ENCODE results near the gene ABCC2. TPM values are rescaled to one million over a fixed set of nuclear protein-coding genes. Genes with fewer than 3 reads are reported as not detected.

The ABCC2 gene
- total and polyA plus RNA-seq, 9 of the 15 experiments (the other 6 are each of a cell fraction or from before 2014, with no cell fraction given): 0.03 to 0.18 (median 0.10) TPM; not detected in 1

DNA sequence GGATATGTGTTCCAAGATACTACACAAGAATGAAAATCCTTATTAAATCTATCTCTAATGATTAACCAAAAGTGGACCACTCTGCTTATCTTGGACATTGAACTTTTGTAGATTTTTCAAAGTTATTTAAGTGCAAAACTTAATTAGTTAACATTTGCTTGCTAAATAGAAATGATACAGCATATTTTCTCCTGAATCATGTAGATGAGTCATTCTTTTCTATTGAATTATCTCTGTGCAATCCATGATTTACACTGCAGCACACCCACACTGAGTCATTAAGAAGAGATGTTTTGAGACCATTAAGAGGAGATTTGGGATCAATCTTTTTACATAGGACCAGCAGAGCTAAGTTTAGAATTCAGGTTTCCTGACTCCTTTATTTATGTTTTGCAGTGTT lies 6.6 kb upstream of the ABCC2 start (continued):
- TF ChIP-seq, protein P1, sequence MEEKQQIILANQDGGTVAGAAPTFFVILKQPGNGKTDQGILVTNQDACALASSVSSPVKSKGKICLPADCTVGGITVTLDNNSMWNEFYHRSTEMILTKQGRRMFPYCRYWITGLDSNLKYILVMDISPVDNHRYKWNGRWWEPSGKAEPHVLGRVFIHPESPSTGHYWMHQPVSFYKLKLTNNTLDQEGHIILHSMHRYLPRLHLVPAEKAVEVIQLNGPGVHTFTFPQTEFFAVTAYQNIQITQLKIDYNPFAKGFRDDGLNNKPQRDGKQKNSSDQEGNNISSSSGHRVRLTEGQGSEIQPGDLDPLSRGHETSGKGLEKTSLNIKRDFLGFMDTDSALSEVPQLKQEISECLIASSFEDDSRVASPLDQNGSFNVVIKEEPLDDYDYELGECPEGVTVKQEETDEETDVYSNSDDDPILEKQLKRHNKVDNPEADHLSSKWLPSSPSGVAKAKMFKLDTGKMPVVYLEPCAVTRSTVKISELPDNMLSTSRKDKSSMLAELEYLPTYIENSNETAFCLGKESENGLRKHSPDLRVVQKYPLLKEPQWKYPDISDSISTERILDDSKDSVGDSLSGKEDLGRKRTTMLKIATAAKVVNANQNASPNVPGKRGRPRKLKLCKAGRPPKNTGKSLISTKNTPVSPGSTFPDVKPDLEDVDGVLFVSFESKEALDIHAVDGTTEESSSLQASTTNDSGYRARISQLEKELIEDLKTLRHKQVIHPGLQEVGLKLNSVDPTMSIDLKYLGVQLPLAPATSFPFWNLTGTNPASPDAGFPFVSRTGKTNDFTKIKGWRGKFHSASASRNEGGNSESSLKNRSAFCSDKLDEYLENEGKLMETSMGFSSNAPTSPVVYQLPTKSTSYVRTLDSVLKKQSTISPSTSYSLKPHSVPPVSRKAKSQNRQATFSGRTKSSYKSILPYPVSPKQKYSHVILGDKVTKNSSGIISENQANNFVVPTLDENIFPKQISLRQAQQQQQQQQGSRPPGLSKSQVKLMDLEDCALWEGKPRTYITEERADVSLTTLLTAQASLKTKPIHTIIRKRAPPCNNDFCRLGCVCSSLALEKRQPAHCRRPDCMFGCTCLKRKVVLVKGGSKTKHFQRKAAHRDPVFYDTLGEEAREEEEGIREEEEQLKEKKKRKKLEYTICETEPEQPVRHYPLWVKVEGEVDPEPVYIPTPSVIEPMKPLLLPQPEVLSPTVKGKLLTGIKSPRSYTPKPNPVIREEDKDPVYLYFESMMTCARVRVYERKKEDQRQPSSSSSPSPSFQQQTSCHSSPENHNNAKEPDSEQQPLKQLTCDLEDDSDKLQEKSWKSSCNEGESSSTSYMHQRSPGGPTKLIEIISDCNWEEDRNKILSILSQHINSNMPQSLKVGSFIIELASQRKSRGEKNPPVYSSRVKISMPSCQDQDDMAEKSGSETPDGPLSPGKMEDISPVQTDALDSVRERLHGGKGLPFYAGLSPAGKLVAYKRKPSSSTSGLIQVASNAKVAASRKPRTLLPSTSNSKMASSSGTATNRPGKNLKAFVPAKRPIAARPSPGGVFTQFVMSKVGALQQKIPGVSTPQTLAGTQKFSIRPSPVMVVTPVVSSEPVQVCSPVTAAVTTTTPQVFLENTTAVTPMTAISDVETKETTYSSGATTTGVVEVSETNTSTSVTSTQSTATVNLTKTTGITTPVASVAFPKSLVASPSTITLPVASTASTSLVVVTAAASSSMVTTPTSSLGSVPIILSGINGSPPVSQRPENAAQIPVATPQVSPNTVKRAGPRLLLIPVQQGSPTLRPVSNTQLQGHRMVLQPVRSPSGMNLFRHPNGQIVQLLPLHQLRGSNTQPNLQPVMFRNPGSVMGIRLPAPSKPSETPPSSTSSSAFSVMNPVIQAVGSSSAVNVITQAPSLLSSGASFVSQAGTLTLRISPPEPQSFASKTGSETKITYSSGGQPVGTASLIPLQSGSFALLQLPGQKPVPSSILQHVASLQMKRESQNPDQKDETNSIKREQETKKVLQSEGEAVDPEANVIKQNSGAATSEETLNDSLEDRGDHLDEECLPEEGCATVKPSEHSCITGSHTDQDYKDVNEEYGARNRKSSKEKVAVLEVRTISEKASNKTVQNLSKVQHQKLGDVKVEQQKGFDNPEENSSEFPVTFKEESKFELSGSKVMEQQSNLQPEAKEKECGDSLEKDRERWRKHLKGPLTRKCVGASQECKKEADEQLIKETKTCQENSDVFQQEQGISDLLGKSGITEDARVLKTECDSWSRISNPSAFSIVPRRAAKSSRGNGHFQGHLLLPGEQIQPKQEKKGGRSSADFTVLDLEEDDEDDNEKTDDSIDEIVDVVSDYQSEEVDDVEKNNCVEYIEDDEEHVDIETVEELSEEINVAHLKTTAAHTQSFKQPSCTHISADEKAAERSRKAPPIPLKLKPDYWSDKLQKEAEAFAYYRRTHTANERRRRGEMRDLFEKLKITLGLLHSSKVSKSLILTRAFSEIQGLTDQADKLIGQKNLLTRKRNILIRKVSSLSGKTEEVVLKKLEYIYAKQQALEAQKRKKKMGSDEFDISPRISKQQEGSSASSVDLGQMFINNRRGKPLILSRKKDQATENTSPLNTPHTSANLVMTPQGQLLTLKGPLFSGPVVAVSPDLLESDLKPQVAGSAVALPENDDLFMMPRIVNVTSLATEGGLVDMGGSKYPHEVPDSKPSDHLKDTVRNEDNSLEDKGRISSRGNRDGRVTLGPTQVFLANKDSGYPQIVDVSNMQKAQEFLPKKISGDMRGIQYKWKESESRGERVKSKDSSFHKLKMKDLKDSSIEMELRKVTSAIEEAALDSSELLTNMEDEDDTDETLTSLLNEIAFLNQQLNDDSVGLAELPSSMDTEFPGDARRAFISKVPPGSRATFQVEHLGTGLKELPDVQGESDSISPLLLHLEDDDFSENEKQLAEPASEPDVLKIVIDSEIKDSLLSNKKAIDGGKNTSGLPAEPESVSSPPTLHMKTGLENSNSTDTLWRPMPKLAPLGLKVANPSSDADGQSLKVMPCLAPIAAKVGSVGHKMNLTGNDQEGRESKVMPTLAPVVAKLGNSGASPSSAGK (IDR thresholded peaks at IDR 0.05): no peak
- TF ChIP-seq SP1 (CRISPR knock-in tag; IDR thresholded peaks at IDR 0.05): no peak
- TF ChIP-seq, protein P2, sequence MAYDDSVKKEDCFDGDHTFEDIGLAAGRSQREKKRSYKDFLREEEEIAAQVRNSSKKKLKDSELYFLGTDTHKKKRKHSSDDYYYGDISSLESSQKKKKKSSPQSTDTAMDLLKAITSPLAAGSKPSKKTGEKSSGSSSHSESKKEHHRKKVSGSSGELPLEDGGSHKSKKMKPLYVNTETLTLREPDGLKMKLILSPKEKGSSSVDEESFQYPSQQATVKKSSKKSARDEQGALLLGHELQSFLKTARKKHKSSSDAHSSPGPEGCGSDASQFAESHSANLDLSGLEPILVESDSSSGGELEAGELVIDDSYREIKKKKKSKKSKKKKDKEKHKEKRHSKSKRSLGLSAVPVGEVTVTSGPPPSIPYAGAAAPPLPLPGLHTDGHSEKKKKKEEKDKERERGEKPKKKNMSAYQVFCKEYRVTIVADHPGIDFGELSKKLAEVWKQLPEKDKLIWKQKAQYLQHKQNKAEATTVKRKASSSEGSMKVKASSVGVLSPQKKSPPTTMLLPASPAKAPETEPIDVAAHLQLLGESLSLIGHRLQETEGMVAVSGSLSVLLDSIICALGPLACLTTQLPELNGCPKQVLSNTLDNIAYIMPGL (CRISPR knock-in tag; IDR thresholded peaks at IDR 0.05): no peak
- 0 out of 2 replicates have a peak, but pooled peaks have one; percentile 5 for TF ChIP-seq CBFA2T2 (conservative IDR thresholded peaks at IDR 0.05)
- TF ChIP-seq, protein P3, sequence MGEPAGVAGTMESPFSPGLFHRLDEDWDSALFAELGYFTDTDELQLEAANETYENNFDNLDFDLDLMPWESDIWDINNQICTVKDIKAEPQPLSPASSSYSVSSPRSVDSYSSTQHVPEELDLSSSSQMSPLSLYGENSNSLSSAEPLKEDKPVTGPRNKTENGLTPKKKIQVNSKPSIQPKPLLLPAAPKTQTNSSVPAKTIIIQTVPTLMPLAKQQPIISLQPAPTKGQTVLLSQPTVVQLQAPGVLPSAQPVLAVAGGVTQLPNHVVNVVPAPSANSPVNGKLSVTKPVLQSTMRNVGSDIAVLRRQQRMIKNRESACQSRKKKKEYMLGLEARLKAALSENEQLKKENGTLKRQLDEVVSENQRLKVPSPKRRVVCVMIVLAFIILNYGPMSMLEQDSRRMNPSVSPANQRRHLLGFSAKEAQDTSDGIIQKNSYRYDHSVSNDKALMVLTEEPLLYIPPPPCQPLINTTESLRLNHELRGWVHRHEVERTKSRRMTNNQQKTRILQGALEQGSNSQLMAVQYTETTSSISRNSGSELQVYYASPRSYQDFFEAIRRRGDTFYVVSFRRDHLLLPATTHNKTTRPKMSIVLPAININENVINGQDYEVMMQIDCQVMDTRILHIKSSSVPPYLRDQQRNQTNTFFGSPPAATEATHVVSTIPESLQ (CRISPR knock-in tag; IDR thresholded peaks at IDR 0.05): no peak
- TF ChIP-seq, protein P4, sequence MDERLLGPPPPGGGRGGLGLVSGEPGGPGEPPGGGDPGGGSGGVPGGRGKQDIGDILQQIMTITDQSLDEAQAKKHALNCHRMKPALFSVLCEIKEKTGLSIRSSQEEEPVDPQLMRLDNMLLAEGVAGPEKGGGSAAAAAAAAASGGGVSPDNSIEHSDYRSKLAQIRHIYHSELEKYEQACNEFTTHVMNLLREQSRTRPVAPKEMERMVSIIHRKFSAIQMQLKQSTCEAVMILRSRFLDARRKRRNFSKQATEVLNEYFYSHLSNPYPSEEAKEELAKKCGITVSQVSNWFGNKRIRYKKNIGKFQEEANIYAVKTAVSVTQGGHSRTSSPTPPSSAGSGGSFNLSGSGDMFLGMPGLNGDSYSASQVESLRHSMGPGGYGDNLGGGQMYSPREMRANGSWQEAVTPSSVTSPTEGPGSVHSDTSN (CRISPR knock-in tag; IDR thresholded peaks at IDR 0.05; ENCODE audit: low read depth): no peak
- TF ChIP-seq, protein P4 (tag; conservative IDR thresholded peaks at IDR 0.05; ENCODE audit: low read depth): peak; percentile 79
- no peak for TF ChIP-seq SOX6 (IDR thresholded peaks at IDR 0.05)
- TF ChIP-seq ZEB2 (IDR thresholded peaks at IDR 0.05): no peak
- no peak for TF ChIP-seq RB1 (IDR thresholded peaks at IDR 0.05; ENCODE audit: low read depth)
